Endodermal cell (in vitro differentiated cells): ENCODE data around the gene PTEN. TPM values are rescaled to one million over a fixed set of nuclear protein-coding genes. Genes with fewer than 3 reads are reported as not detected.

Experiments
- DNase-seq: peaks from one replicate; pipeline ENCODE4 v3.0.0-alpha.2; 2017
- H3K27ac ChIP-seq: 2 replicates; pipeline ENCODE4 v1.5.1; 2013; ENCODE audit warnings: mild to moderate bottlenecking, low read depth, low read length, moderate library complexity
- H3K27me3 ChIP-seq: 2 replicates; pipeline ENCODE4 v1.6.1; 2013; ENCODE audit warnings: mild to moderate bottlenecking, low read length, moderate library complexity; ENCODE audit not compliant: insufficient read depth, control insufficient read depth, poor library complexity, severe bottlenecking
- H3K36me3 ChIP-seq: 2 replicates; pipeline ENCODE4 v1.7.0; 2013; ENCODE audit warnings: mild to moderate bottlenecking, low read length, moderate library complexity; ENCODE audit not compliant: control insufficient read depth, insufficient read depth
- H3K4me1 ChIP-seq: one replicate; pipeline ENCODE4 v1.7.0; 2013; ENCODE audit warnings: low read length; ENCODE audit not compliant: control insufficient read depth, insufficient read depth
- H3K4me3 ChIP-seq: 2 replicates; pipeline ENCODE4 v1.5.1; 2013; ENCODE audit warnings: mild to moderate bottlenecking, low read length, moderate library complexity
- H3K9ac ChIP-seq: 2 replicates; pipeline ENCODE4 v1.6.1; 2013; ENCODE audit warnings: mild to moderate bottlenecking, low read length, moderate library complexity; ENCODE audit not compliant: poor library complexity, severe bottlenecking; ENCODE audit errors: extremely low read depth
- H3K9me3 ChIP-seq: 2 replicates; pipeline ENCODE4 v1.6.1; 2013; ENCODE audit warnings: mild to moderate bottlenecking, low read length, moderate library complexity; ENCODE audit not compliant: control insufficient read depth
- H3K27ac Mint-ChIP-seq: 2 replicates; pipeline ENCODE4 v1.8.0; 2020; ENCODE audit warnings: mixed read lengths
- H3K27me3 Mint-ChIP-seq: 2 replicates; pipeline ENCODE4 v1.8.0; 2021; ENCODE audit warnings: mild to moderate bottlenecking, mixed read lengths; ENCODE audit not compliant: insufficient read depth
- H3K36me3 Mint-ChIP-seq: 2 replicates; pipeline ENCODE4 v1.8.0; 2020; ENCODE audit warnings: low read depth, mixed read lengths
- H3K4me1 Mint-ChIP-seq: 2 replicates; pipeline ENCODE4 v1.8.0; 2020; ENCODE audit warnings: mixed read lengths
- H3K4me3 Mint-ChIP-seq: 2 replicates; pipeline ENCODE4 v1.8.0; 2020; ENCODE audit warnings: mild to moderate bottlenecking, moderate library complexity, mixed read lengths
- H3K9me3 Mint-ChIP-seq: 2 replicates; pipeline ENCODE4 v1.8.0; 2020; ENCODE audit warnings: mild to moderate bottlenecking, mixed read lengths
- CTCF ChIP-seq: fragments of 200-600 bp; sonication (generic); conservative IDR thresholded peaks from 2 replicates; pipeline ENCODE4 v1.5.0; 2021; ENCODE audit warnings: antibody characterized with exemption, mild to moderate bottlenecking
- WGBS, 2 experiments: methylation state at CpG; one replicate each; pipeline versions ENCODE4 v1.1.5 to v1.1.7; 2013; ENCODE audit warnings: missing lambda C conversion rate in 2 of 2, mixed read lengths in 1 of 2; ENCODE audit not compliant: insufficient coverage in 1 of 2, insufficient read length in 1 of 2; 5-methylcytosine and 5-hydroxymethylcytosine counted together
- total RNA-seq, 2 donors: library from RNA; stranded (reverse); fragmentation: NEBNext Ultra II Directional in 1 of 2; extraction: Animal tissue kit (Norgen Biotek cat#: 25700) in 1 of 2; gene quantifications; 2 replicates in 1 of 2; 3 replicates in 1 of 2; pipeline ENCODE4 v1.2.1, GENCODE V29; 2021

Gene PTEN
- total RNA-seq, 2 donors from 2014 or later, result 41.7 to 45.0 TPM

- Mint-ChIP-seq H3K4me1 (peaks cover 17% of the 10 kb centered on the region), H3K27me3 (peaks cover 3% of the 10 kb centered on the region), H3K36me3 (peaks cover 12% of the 10 kb centered on the region), H3K27ac (peak overlapping the region; percentile 91), H3K4me3 (peak overlapping the region; percentile 97), H3K9me3 (no peaks in the 10 kb centered on the region)
- Histone ChIP-seq H3K4me1 (no peaks in the 10 kb centered on the region), H3K27ac (no peak overlapping the region), H3K36me3 (peaks cover 21% of the 10 kb centered on the region), H3K27me3 (no peaks in the 10 kb centered on the region), H3K9me3 (no peaks in the 10 kb centered on the region), H3K4me3 (peak overlapping the region; percentile 99), H3K9ac (peak overlapping the region; percentile 80)
- WGBS, 2 experiments, result 0 to 3% methylated on average over 3 to 6 of the region's 10 CpGs
- DNase-seq, result no peak
- TF ChIP-seq CTCF, result no peak
These were observed 46.4 kb upstream of the PTEN start for GRCh38 chr10:87816898-87817608.

DNA sequence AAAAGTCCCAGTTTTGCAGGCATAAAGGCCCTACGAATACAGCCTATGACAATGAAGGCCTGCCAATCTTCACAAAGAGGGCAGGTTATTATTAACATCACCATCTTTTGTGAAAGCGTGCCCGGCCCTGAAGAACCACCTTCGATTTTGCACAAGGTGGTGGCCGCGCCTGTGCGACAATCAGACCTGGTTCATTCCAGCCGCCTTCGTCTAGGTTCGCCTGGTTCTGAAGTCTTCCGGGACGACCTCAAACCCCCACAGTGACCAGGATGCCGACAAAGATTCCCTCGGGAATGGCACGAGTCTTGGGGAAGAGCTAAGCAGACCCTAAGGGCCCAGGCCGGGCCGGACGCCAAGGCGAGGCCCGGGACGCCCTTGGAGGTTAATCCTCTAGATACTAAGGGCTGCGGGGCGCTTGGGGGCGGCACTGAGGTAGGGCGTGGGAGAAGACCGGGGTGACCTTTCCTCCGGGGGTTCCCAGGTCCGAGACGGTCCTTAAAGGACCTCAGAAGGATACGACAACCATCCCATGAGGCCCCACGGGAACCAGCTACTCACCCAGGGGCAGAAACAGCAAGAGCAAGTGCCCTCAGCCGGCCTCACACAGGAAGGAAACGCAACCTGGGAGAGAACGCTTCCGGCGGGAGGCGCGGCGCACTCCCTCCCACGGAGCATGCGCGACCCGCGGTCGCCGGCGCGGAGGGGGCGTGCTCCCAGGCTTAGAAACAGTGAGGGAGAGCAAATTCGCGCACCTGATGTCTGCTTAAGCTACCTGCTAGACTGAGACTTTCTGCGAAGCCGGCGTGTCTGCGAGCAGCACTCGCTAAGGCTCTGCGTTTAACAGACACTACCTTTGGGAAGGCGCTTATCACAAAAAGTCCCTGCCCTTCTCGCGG is 45.6 kb upstream of the PTEN start, which contains the start of gene ATAD1:
ATAD1 (minus strand) TSS at position 618 of the 896 bp plus-strand sequence. CDS start 3,627 bp downstream, outside the sequence.
- Histone ChIP-seq H3K27ac (peak within 1 kb of the TSS; percentile 74), H3K9ac (peak within 1 kb of the TSS; percentile 80), H3K4me1 (no peaks in the 10 kb centered on the region), H3K9me3 (no peaks in the 10 kb centered on the region), H3K27me3 (no peaks in the 10 kb centered on the region), H3K36me3 (peaks cover 14% of the 10 kb centered on the region), H3K4me3 (peak within 1 kb of the TSS; percentile 99)
- H3K27ac Mint-ChIP-seq, result peak within 1 kb of the TSS; percentile 91
- peak within 1 kb of the TSS; percentile 97 for H3K4me3 Mint-ChIP-seq
- H3K9me3 Mint-ChIP-seq, result no peaks in the 10 kb centered on the region
- H3K27me3 Mint-ChIP-seq, result peaks cover 3% of the 10 kb centered on the region
- DNase-seq, result peak; percentile 96
- H3K4me1 Mint-ChIP-seq, result peaks cover 17% of the 10 kb centered on the region
- TF ChIP-seq CTCF, result peak; percentile 52
- H3K36me3 Mint-ChIP-seq, result peaks cover 7% of the 10 kb centered on the region
- WGBS, 2 experiments, result 0% methylated on average over 11 to 60 of the region's 60 CpGs

- Mint-ChIP-seq H3K4me1 (peaks cover 17% of the 10 kb centered on the region), H3K4me3 (peak overlapping the region; percentile 97), H3K27ac (peak overlapping the region; percentile 91), H3K9me3 (no peaks in the 10 kb centered on the region), H3K27me3 (peaks cover 3% of the 10 kb centered on the region), H3K36me3 (peaks cover 3% of the 10 kb centered on the region)
- Histone ChIP-seq H3K4me3 (peak overlapping the region; percentile 99), H3K27me3 (no peaks in the 10 kb centered on the region), H3K9me3 (no peaks in the 10 kb centered on the region), H3K9ac (peak overlapping the region; percentile 80), H3K4me1 (no peaks in the 10 kb centered on the region), H3K27ac (no peak overlapping the region), H3K36me3 (peaks cover 7% of the 10 kb centered on the region)
- 22 to 33% methylated on average over 10 to 28 of the region's 29 CpGs for WGBS, 2 experiments
- no peak for TF ChIP-seq CTCF
- peak; percentile 70 for DNase-seq
These were observed 44.7 kb upstream of the PTEN start for GRCh38 chr10:87818505-87819288.
